ENCODE measurements around the gene BTN1A1. TPM values are rescaled to one million over a fixed set of nuclear protein-coding genes. Genes with fewer than 3 reads are reported as not detected.

The BTN1A1 gene
- polyA plus RNA-seq, 1 donor (not counting 4 experiments of a cell fraction or from before 2014, with no cell fraction given): not detected

GRCh38 chr6:26470643-26471042, 29.5 kb upstream of the BTN1A1 start:
- Histone ChIP-seq H3K36me3 (ENCODE audit: control insufficient read depth in 2 of 2, extremely low read depth in 1 of 2, insufficient read depth in 2 of 2, low read length in 2 of 2) (peaks cover 14 to 19% of the 10 kb centered on the region in 2 experiments), H3K9me1 (ENCODE audit: control insufficient read depth, extremely low read depth, insufficient read depth, low read length) (no peaks in the 10 kb centered on the region), H3K9me3 (ENCODE audit: control insufficient read depth, low read depth, low read length) (no peaks in the 10 kb centered on the region), H3K79me2 (ENCODE audit: control insufficient read depth, insufficient read depth, low read length) (no peaks in the 10 kb centered on the region), H3K4me2 (ENCODE audit: control insufficient read depth, extremely low read depth, insufficient read depth, low read depth, low read length) (no peak overlapping the region), H3K4me1 (ENCODE audit: control insufficient read depth, extremely low read depth, insufficient read depth, low read length) (peaks cover 16% of the 10 kb centered on the region), H3K27ac (ENCODE audit: control insufficient read depth, insufficient read depth, low read length) (no peak overlapping the region), H3K4me3 (ENCODE audit: control insufficient read depth in 2 of 3, extremely low read depth in 1 of 3, insufficient read depth in 2 of 3, low read depth in 1 of 3, low read length in 3 of 3) (no peak overlapping the region), H4K20me1 (ENCODE audit: control insufficient read depth, extremely low read depth, insufficient read depth, low read length) (no peaks in the 10 kb centered on the region), H3K9ac (ENCODE audit: control insufficient read depth, extremely low read depth, insufficient read depth, low read length) (no peak overlapping the region), H3K27me3 (ENCODE audit: control insufficient read depth, extremely low read depth, insufficient read depth, low read length) (no peaks in the 10 kb centered on the region), H2AFZ (ENCODE audit: control insufficient read depth, low read length) (no peak overlapping the region)
- FAIRE-seq (no peak), DNase-seq (ENCODE audit: low read depth, low spot score) (no peak)
- TF ChIP-seq, protein P1, sequence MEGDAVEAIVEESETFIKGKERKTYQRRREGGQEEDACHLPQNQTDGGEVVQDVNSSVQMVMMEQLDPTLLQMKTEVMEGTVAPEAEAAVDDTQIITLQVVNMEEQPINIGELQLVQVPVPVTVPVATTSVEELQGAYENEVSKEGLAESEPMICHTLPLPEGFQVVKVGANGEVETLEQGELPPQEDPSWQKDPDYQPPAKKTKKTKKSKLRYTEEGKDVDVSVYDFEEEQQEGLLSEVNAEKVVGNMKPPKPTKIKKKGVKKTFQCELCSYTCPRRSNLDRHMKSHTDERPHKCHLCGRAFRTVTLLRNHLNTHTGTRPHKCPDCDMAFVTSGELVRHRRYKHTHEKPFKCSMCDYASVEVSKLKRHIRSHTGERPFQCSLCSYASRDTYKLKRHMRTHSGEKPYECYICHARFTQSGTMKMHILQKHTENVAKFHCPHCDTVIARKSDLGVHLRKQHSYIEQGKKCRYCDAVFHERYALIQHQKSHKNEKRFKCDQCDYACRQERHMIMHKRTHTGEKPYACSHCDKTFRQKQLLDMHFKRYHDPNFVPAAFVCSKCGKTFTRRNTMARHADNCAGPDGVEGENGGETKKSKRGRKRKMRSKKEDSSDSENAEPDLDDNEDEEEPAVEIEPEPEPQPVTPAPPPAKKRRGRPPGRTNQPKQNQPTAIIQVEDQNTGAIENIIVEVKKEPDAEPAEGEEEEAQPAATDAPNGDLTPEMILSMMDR (optimal IDR thresholded peaks at IDR 0.05 in 1 of 3, IDR thresholded peaks at IDR 0.05 in 1 of 3, conservative IDR thresholded peaks at IDR 0.05 in 1 of 3; ENCODE audit: extremely low read depth in 1 of 3, insufficient read depth in 2 of 3, low read length in 3 of 3): no peak
- no peak for TF ChIP-seq EZH2 (IDR thresholded peaks at IDR 0.05; ENCODE audit: low read length)
- dilution Hi-C loops (cut with MboI; ENCODE audit: extremely low pct_ligation_motif_present, low sequenced_read_pairs): no loop called here

GRCh38 chr6:26471970-26472369, 28.1 kb upstream of the BTN1A1 start:
- Histone ChIP-seq H3K36me3 (ENCODE audit: control insufficient read depth in 2 of 2, extremely low read depth in 1 of 2, insufficient read depth in 2 of 2, low read length in 2 of 2) (peaks cover 5 to 15% of the 10 kb centered on the region in 2 experiments), H4K20me1 (ENCODE audit: control insufficient read depth, extremely low read depth, insufficient read depth, low read length) (no peaks in the 10 kb centered on the region), H3K9ac (ENCODE audit: control insufficient read depth, extremely low read depth, insufficient read depth, low read length) (no peak overlapping the region), H3K4me2 (ENCODE audit: control insufficient read depth, extremely low read depth, insufficient read depth, low read depth, low read length) (no peak overlapping the region), H3K79me2 (ENCODE audit: control insufficient read depth, insufficient read depth, low read length) (no peaks in the 10 kb centered on the region), H3K9me1 (ENCODE audit: control insufficient read depth, extremely low read depth, insufficient read depth, low read length) (no peaks in the 10 kb centered on the region), H3K4me3 (ENCODE audit: control insufficient read depth in 2 of 3, extremely low read depth in 1 of 3, insufficient read depth in 2 of 3, low read depth in 1 of 3, low read length in 3 of 3) (no peak overlapping the region), H3K4me1 (ENCODE audit: control insufficient read depth, extremely low read depth, insufficient read depth, low read length) (peaks cover 16% of the 10 kb centered on the region), H2AFZ (ENCODE audit: control insufficient read depth, low read length) (no peak overlapping the region), H3K9me3 (ENCODE audit: control insufficient read depth, low read depth, low read length) (no peaks in the 10 kb centered on the region), H3K27me3 (ENCODE audit: control insufficient read depth, extremely low read depth, insufficient read depth, low read length) (no peaks in the 10 kb centered on the region), H3K27ac (ENCODE audit: control insufficient read depth, insufficient read depth, low read length) (no peak overlapping the region)
- no peak for TF ChIP-seq EZH2 (IDR thresholded peaks at IDR 0.05; ENCODE audit: low read length)
- TF ChIP-seq, protein P1 (optimal IDR thresholded peaks at IDR 0.05 in 1 of 3, IDR thresholded peaks at IDR 0.05 in 1 of 3, conservative IDR thresholded peaks at IDR 0.05 in 1 of 3; ENCODE audit: extremely low read depth in 1 of 3, insufficient read depth in 2 of 3, low read length in 3 of 3): no peak
- DNase-seq (ENCODE audit: low read depth, low spot score): no peak
- dilution Hi-C loops (cut with MboI; ENCODE audit: extremely low pct_ligation_motif_present, low sequenced_read_pairs): no loop called here
- FAIRE-seq: no peak

All from keratinocyte (primary cell).